RWPE1 (cell line): ENCODE measurements around the gene PSMD9.
"Not testable (repeated sequence)": the region's sequence is repeated elsewhere in the genome, so short reads cannot be mapped to it uniquely, and the experiment has no call there.

Experiments
- CTCF ChIA-PET: fragments of 350-600 bp; sonication (Branson Sonifier 250); formaldehyde crosslinking; extraction: SDS; loops from one replicate; lab custom pipeline; 2021; lab: Yijun Ruan, JAX
- POLR2A ChIA-PET: fragments of 400-600 bp; formaldehyde crosslinking; extraction: SDS; loops from one replicate; lab custom pipeline; 2020; ENCODE audit warnings: antibody characterized with exemption; ENCODE audit not compliant: low non-redundant PET; lab: Yijun Ruan, JAX
- DNase-seq: peaks from one replicate; pipeline ENCODE4 v3.0.0; 2012; ENCODE audit warnings: low spot score
- H3K27ac ChIP-seq: fragments of 450-650 bp; 2 replicates; pipeline ENCODE4 v1.5.1; 2017
- TF ChIP-seq, protein P1 (sequence below): fragments of 450-650 bp; conservative IDR thresholded peaks from 2 replicates; pipeline ENCODE4 v1.5.1; 2017; ENCODE audit warnings: low read depth, mild to moderate bottlenecking

Gene PSMD9

DNA sequence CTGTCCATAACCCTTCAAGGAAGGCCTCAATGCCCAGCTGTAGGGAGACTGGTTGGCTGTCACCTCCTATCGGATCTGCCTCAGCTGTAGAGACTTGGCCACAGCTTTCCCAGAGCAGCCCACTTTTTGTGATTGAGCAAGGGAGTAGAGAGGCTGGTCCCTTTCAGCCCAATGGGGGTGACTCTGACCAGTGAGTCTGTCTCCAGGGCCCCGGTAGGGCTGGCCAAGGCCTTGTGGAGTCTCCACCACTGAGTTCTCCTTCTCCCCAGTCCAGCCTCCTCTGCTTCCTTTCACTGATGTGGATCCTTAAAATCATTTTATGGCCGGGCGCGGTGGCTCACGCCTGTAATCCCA is 15.4 kb upstream of the PSMD9 start:
- DNase-seq, result no peak

GRCh38 chr12:121874071-121874470 is 14.5 kb upstream of the PSMD9 start:
- POLR2A ChIA-PET, result no interaction called here
- CTCF ChIA-PET, result no interaction called here
- DNase-seq, result no peak
- H3K27ac ChIP-seq, result no peak overlapping the region
- TF ChIP-seq, protein P1, sequence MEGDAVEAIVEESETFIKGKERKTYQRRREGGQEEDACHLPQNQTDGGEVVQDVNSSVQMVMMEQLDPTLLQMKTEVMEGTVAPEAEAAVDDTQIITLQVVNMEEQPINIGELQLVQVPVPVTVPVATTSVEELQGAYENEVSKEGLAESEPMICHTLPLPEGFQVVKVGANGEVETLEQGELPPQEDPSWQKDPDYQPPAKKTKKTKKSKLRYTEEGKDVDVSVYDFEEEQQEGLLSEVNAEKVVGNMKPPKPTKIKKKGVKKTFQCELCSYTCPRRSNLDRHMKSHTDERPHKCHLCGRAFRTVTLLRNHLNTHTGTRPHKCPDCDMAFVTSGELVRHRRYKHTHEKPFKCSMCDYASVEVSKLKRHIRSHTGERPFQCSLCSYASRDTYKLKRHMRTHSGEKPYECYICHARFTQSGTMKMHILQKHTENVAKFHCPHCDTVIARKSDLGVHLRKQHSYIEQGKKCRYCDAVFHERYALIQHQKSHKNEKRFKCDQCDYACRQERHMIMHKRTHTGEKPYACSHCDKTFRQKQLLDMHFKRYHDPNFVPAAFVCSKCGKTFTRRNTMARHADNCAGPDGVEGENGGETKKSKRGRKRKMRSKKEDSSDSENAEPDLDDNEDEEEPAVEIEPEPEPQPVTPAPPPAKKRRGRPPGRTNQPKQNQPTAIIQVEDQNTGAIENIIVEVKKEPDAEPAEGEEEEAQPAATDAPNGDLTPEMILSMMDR, result no peak

More for the DNA sequence above, 15.4 kb upstream of the PSMD9 start:
- peak overlapping the region; percentile 66 for H3K27ac ChIP-seq
- CTCF ChIA-PET, result interaction anchor here (0.7 to 1.1 kb wide), 2 partner anchors 15 to 95 kb away, joined by 3 to 4 read pairs; partner anchors contain the start of gene PSMD9
- POLR2A ChIA-PET, result no interaction called here
- TF ChIP-seq, protein P1, result no peak

GRCh38 chr12:121875582-121875981 is 13.0 kb upstream of the PSMD9 start:
- TF ChIP-seq, protein P1, result no peak
- POLR2A ChIA-PET, result no interaction called here
- DNase-seq, result no peak
- H3K27ac ChIP-seq, result no peak overlapping the region
- CTCF ChIA-PET, result no interaction called here

GRCh38 chr12:121876080-121876447 is 12.5 kb upstream of the PSMD9 start:
- H3K27ac ChIP-seq, POLR2A ChIA-PET, CTCF ChIA-PET, DNase-seq: not testable (repeated sequence)

GRCh38 chr12:121883315-121883660 is 5.3 kb upstream of the PSMD9 start:
- POLR2A ChIA-PET, result no interaction called here
- CTCF ChIA-PET, result interaction anchor here (0.6 kb wide), 1 partner anchor 74 kb away, joined by 5 read pairs; no protein-coding TSS in a partner anchor
- TF ChIP-seq, protein P1, result no peak
- DNase-seq, result no peak
- H3K27ac ChIP-seq, result no peak overlapping the region

- DNase-seq, H3K27ac ChIP-seq, POLR2A ChIA-PET: not testable (repeated sequence)
- CTCF ChIA-PET, result interaction anchor here (0.6 kb wide), 1 partner anchor 23 kb away, joined by 4 read pairs; no protein-coding TSS in a partner anchor
These were observed 3.5 kb upstream of the PSMD9 start for GRCh38 chr12:121885129-121885528.

GRCh38 chr12:121888083-121888477 is 510 bp upstream of the PSMD9 start:
- TF ChIP-seq, protein P1, result no peak; the same call in 1 of the 2 replicates
- ChIA-PET CTCF (interaction anchor here (0.6 to 2.6 kb wide), 8 partner anchors 15 to 1396 kb away, joined by 3 to 32 read pairs (median 4); partner anchors contain the start of gene RHOF), POLR2A (interaction anchor here (0.5 to 0.9 kb wide), 3 partner anchors 85 to 162 kb away, joined by 3 to 4 read pairs (median 3); no protein-coding TSS in a partner anchor)
- no peak for DNase-seq
- peak overlapping the region; percentile 92 for H3K27ac ChIP-seq

- TF ChIP-seq, protein P1, result peak; percentile 9; the same call in 1 of the 2 replicates
- CTCF ChIA-PET, result interaction anchor here (0.6 to 2.6 kb wide), 4 partner anchors 48 to 110 kb away, joined by 3 to 32 read pairs (median 3); partner anchors contain the start of gene RHOF
- POLR2A ChIA-PET, result no interaction called here
- no peak for DNase-seq
- H3K27ac ChIP-seq, result peak overlapping the region; percentile 92
These were observed 659 bp downstream of the PSMD9 start for GRCh38 chr12:121889274-121889624.

- POLR2A ChIA-PET, DNase-seq: not testable (repeated sequence)
- peak overlapping the region; percentile 25; the same call in 1 of the 2 replicates for H3K27ac ChIP-seq
- CTCF ChIA-PET, result interaction anchor here (0.6 to 2.6 kb wide), 5 partner anchors 32 to 110 kb away, joined by 3 to 32 read pairs (median 3); partner anchors contain the start of gene RHOF
These were observed 1.1 kb downstream of the PSMD9 start for GRCh38 chr12:121889661-121890060.
